GM12873 (cell line): ENCODE measurements around the gene CCR5.

Experiments used
- TF ChIP-seq, protein P1 (sequence below): IDR thresholded peaks from 2 replicates; pipeline ENCODE4 v1.5.1; 2012; ENCODE audit warnings: low read depth, mild to moderate bottlenecking, moderate library complexity, low read length, control low read depth; ENCODE audit not compliant: insufficient read depth; ENCODE audit errors: missing control alignments

CCR5 gene

DNA sequence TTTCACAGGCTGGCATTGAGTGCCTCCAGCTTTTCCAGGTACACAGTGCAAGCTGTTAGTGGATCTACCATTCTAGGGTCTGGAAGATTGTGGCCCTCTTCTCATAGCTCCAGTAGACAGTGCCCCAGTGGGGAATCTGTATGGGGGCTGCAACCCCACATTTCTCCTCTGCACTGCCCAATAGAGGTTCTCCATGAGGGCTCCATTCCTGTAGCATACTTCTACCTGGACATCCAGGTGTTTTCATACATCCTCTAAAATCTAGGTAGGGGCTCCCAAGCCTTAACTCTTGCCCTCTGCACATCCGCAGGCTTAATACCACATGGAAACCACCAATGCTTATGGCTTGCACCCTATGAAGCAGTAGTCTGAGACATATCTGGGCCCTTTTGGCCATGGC lies 31.9 kb upstream of the CCR5 start:
- TF ChIP-seq, protein P1, sequence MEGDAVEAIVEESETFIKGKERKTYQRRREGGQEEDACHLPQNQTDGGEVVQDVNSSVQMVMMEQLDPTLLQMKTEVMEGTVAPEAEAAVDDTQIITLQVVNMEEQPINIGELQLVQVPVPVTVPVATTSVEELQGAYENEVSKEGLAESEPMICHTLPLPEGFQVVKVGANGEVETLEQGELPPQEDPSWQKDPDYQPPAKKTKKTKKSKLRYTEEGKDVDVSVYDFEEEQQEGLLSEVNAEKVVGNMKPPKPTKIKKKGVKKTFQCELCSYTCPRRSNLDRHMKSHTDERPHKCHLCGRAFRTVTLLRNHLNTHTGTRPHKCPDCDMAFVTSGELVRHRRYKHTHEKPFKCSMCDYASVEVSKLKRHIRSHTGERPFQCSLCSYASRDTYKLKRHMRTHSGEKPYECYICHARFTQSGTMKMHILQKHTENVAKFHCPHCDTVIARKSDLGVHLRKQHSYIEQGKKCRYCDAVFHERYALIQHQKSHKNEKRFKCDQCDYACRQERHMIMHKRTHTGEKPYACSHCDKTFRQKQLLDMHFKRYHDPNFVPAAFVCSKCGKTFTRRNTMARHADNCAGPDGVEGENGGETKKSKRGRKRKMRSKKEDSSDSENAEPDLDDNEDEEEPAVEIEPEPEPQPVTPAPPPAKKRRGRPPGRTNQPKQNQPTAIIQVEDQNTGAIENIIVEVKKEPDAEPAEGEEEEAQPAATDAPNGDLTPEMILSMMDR: no peak

DNA sequence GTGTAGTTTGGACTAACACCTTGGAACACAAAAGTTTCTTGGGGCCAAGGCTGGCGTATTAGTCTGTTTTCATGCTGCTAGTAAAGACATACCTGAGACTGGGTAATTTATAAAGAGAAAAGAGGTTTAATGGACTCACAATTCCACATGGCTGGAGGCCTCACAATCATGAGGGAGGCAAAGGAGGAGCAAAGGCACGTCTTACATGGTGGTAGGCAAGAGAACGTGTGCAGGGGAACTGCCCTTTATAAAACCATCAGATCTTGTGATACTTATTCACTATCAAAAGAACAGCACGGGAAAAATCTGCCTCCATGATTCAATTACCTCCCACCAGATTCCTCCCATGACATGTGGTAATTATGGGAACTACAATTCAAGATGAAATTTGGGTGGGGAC lies 26.3 kb upstream of the CCR5 start:
- TF ChIP-seq, protein P1: no peak

- TF ChIP-seq, protein P1: no peak
Measured at GRCh38 chr3:46348823-46349482, 21.8 kb upstream of the CCR5 start.

GRCh38 chr3:46349484-46350261 lies 21.1 kb upstream of the CCR5 start:
- TF ChIP-seq, protein P1: no peak

DNA sequence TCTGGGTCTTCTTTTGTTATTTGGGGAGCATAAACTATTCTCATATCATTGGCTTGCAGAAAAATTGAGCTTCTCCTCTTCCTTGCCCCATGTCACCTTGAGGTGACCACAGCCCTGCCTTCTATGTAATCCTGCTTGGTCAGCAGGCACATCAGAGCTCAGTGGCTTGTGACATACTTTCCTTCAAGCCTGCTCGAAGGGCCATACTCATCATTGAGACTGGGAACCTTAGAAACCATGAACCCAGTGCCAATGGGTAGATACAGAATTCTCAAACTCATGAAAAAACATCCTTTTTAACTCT lies 20.5 kb upstream of the CCR5 start:
- TF ChIP-seq, protein P1: no peak

DNA sequence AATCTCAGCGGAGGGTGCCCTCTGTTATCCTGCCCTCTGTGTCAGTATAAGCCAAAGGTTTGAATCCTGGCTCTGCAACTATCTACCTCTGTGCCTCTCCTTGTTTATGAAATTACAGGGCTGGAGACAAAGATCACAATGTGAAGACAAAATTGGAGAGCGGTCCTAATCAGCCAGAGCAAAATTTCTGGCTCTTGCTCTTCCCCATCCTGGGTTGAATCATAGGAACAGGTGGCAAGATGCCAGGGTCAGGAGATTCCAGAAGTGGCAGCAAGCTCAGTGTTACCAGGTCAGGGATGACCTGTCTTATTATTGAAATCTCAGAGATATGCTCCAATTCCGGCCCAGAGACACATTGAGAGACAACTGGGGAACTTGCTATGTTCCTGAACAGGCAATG lies 19.1 kb upstream of the CCR5 start:
- TF ChIP-seq, protein P1: no peak

GRCh38 chr3:46353090-46353489 lies 17.7 kb upstream of the CCR5 start:
- TF ChIP-seq, protein P1: no peak
